Esophagus squamous epithelium (tissue), 5 donors: Measurements from ENCODE around the gene ASTN2. TPM values are rescaled to one million over a fixed set of nuclear protein-coding genes. Genes with fewer than 3 reads are reported as not detected.

Source experiments
- DNase-seq: peaks from one replicate; lab custom pipeline; 2025; lab: John Stamatoyannopoulos, UW
- H3K27ac ChIP-seq, 4 donors: fragments of 200-600 bp; sonication (generic); one replicate each; pipeline ENCODE4 v1.5.1; 2016 to 2019; ENCODE audit warnings: mild to moderate bottlenecking in 1 of 4
- H3K27me3 ChIP-seq, 4 donors: fragments of 200-600 bp; sonication (generic); 1 replicate in 3 of 4; 2 replicates in 1 of 4; pipeline versions ENCODE4 v1.5.1 to v1.6.0; 2017 to 2021; ENCODE audit warnings: antibody characterized with exemption in 1 of 4
- H3K36me3 ChIP-seq, 3 donors: fragments of 200-600 bp; sonication (generic); one replicate each; pipeline ENCODE4 v1.5.1; 2016 to 2019
- H3K4me1 ChIP-seq, 3 donors: fragments of 200-600 bp; sonication (generic); one replicate each; pipeline ENCODE4 v1.5.1; 2017 to 2019
- H3K4me3 ChIP-seq, 4 donors: fragments of 200-600 bp; sonication (generic); 1 replicate in 3 of 4; 2 replicates in 1 of 4; pipeline ENCODE4 v1.5.1; 2016 to 2019; ENCODE audit warnings: mild to moderate bottlenecking in 2 of 4, moderate library complexity in 1 of 4
- H3K9me3 ChIP-seq, 3 donors: fragments of 200-600 bp; sonication (generic); one replicate each; pipeline ENCODE4 v1.5.1; 2016 to 2019
- CTCF ChIP-seq, 6 experiments: fragments of 450-650 bp in 4 of 6; fragments of 200-600 bp in 2 of 6; sonication (generic) in 2 of 6; IDR thresholded peaks; one replicate each; pipeline ENCODE4 v1.5.1; 2016 to 2019; ENCODE audit warnings: antibody characterized with exemption in 6 of 6, mild to moderate bottlenecking in 4 of 6, moderate library complexity in 4 of 6
- POLR2A ChIP-seq, 4 donors: fragments of 450-650 bp; IDR thresholded peaks; one replicate each; pipeline ENCODE4 v1.6.1; 2017; ENCODE audit warnings: antibody characterized with exemption in 4 of 4, mild to moderate bottlenecking in 4 of 4, moderate library complexity in 3 of 4
- WGBS, 2 donors: methylation state at CpG; one replicate each; pipeline ENCODE4 v1.1.5; 2018; 5-methylcytosine and 5-hydroxymethylcytosine counted together
- intact Hi-C: fragments of 100-400 bp; cut with DNase I; formaldehyde crosslinking; loops from one replicate; pipeline ENCODE4 v1.15.0; 2022
- total RNA-seq, 4 donors: library from RNA; depleted of rRNA; stranded (reverse); fragments of >200 nt; gene quantifications; one replicate each; pipeline ENCODE4 v1.1.0, GENCODE V29; 2016
- donor health status: DM: yes; HTN: yes; CAD: no.

Gene ASTN2
- total RNA-seq, 4 donors from 2014 or later, result 0.13 to 1.9 (median 0.27) TPM; not detected in 1

- H3K27me3 ChIP-seq, result no peaks in the 10 kb centered on the region
- H3K9me3 ChIP-seq, result no peaks in the 10 kb centered on the region
- H3K36me3 ChIP-seq, result no peaks in the 10 kb centered on the region
- H3K4me3 ChIP-seq, result no peak overlapping the region
- intact Hi-C loops, result no loop called here
- no peak for TF ChIP-seq POLR2A (IDR thresholded peaks at IDR 0.05)
- TF ChIP-seq CTCF (IDR thresholded peaks at IDR 0.05), result no peak
- WGBS, 2 donors, result 78 to 82% methylated on average over 2 of the region's 2 CpGs
- H3K27ac ChIP-seq, result no peak overlapping the region
- no peaks in the 10 kb centered on the region for H3K4me1 ChIP-seq
- DNase-seq, result no peak
Observed at GRCh38 chr9:117334101-117334500, 80.8 kb downstream of the ASTN2 start.

- Histone ChIP-seq H3K9me3 (no peaks in the 10 kb centered on the region), H3K27ac (no peak overlapping the region), H3K36me3 (no peaks in the 10 kb centered on the region), H3K4me1 (no peaks in the 10 kb centered on the region), H3K4me3 (no peak overlapping the region), H3K27me3 (no peaks in the 10 kb centered on the region)
- whole genome bisulfite sequencing, 2 donors, result 46 to 51% methylated on average over 2 of the region's 2 CpGs
- intact Hi-C loops, result no loop called here
- DNase-seq, result no peak
- TF ChIP-seq CTCF (IDR thresholded peaks at IDR 0.05) (no peak), POLR2A (IDR thresholded peaks at IDR 0.05) (no peak)
Observed at GRCh38 chr9:117325831-117326230, 89.0 kb downstream of the ASTN2 start.

- DNase-seq, result no peak
- Histone ChIP-seq H3K27me3 (no peaks in the 10 kb centered on the region), H3K27ac (no peak overlapping the region), H3K36me3 (no peaks in the 10 kb centered on the region), H3K9me3 (no peaks in the 10 kb centered on the region), H3K4me1 (no peaks in the 10 kb centered on the region), H3K4me3 (no peak overlapping the region)
- no peak for TF ChIP-seq CTCF (IDR thresholded peaks at IDR 0.05)
- TF ChIP-seq POLR2A (IDR thresholded peaks at IDR 0.05), result no peak
- intact Hi-C loops, result no loop called here
- WGBS, 2 donors, result 33 to 52% methylated on average over 2 to 3 of the region's 3 CpGs
Observed at GRCh38 chr9:117325110-117325731, 89.6 kb downstream of the ASTN2 start.

GRCh38 chr9:117323390-117323789 lies 91.5 kb downstream of the ASTN2 start:
- no peak for DNase-seq
- no peak overlapping the region for H3K4me3 ChIP-seq
- intact Hi-C loops, result no loop called here
- WGBS, 2 donors, result 34 to 47% methylated on average over 3 of the region's 3 CpGs
- no peaks in the 10 kb centered on the region for H3K36me3 ChIP-seq
- no peaks in the 10 kb centered on the region for H3K4me1 ChIP-seq
- no peaks in the 10 kb centered on the region for H3K9me3 ChIP-seq
- no peak overlapping the region for H3K27ac ChIP-seq
- no peak for TF ChIP-seq POLR2A (IDR thresholded peaks at IDR 0.05)
- no peak for TF ChIP-seq CTCF (IDR thresholded peaks at IDR 0.05)
- no peaks in the 10 kb centered on the region for H3K27me3 ChIP-seq

- H3K4me3 ChIP-seq, result no peak overlapping the region
- WGBS, 2 donors, result 56% methylated on average over 2 of the region's 2 CpGs; no CpG with 5 or more reads in 1 of the 2 donors
- H3K9me3 ChIP-seq, result no peaks in the 10 kb centered on the region
- H3K4me1 ChIP-seq, result no peaks in the 10 kb centered on the region
- H3K36me3 ChIP-seq, result no peaks in the 10 kb centered on the region
- intact Hi-C loops, result no loop called here
- DNase-seq, result no peak
- TF ChIP-seq POLR2A (IDR thresholded peaks at IDR 0.05), result no peak
- no peak for TF ChIP-seq CTCF (IDR thresholded peaks at IDR 0.05)
- no peaks in the 10 kb centered on the region for H3K27me3 ChIP-seq
- H3K27ac ChIP-seq, result no peak overlapping the region
Observed at GRCh38 chr9:117317192-117317591, 97.7 kb downstream of the ASTN2 start.
